HCT116 (cell line): Measurements from ENCODE around the gene SEC16A. TPM values are rescaled to one million over a fixed set of nuclear protein-coding genes. Genes with fewer than 3 reads are reported as not detected.

ENCODE experiments used
- ATAC-seq: fragments of 200-7000 bp; cut with Tn5 transposase; 2 replicates; pipeline ENCODE4 v1.9.1; 2020; ENCODE audit warnings: mild to moderate bottlenecking, moderate library complexity
- BruUV-seq: library from RNA; stranded (reverse); fragments of 400-500 nt; replicated peaks from 2 replicates; lab custom pipeline; 2021; lab: Mats Ljungman, UMichigan
- CTCF ChIA-PET: fragments of 300-600 bp; sonication (Branson Sonifier 250); formaldehyde crosslinking; loops from one replicate; lab custom pipeline; 2021; ENCODE audit warnings: antibody characterized with exemption; lab: Charles Lee
- POLR2A ChIA-PET: fragments of 300-600, 350-600 bp; sonication (Branson Sonifier 250); formaldehyde crosslinking; loops from one replicate; lab custom pipeline; 2021; ENCODE audit warnings: antibody characterized with exemption; lab: Charles Lee
- RAD21 ChIA-PET, 2 experiments: fragments of 300-600 bp; sonication (Branson Sonifier 250); formaldehyde crosslinking; loops; one replicate each; lab custom pipeline; 2023; ENCODE audit warnings: low total read pairs in 2 of 2; ENCODE audit not compliant: uncharacterized antibody in 2 of 2, unreplicated experiment in 2 of 2, low non-redundant PET in 1 of 2; lab: Charles Lee
- DNase-seq: peaks from one replicate; pipeline ENCODE4 v3.0.0-alpha.2; 2010; ENCODE audit warnings: low read depth, low spot score
- H2AFZ ChIP-seq: fragments of 200-600 bp; shearing (Covaris generic), sonication (generic); 2 replicates; pipeline ENCODE4 v1.6.1; 2017; ENCODE audit warnings: low read depth, mixed run types, mixed read lengths, antibody characterized with exemption, low read length; ENCODE audit not compliant: poor library complexity, severe bottlenecking
- H3K27ac ChIP-seq: 2 replicates; pipeline ENCODE4 v1.5.1; 2012; ENCODE audit warnings: low read depth, low read length
- H3K27me3 ChIP-seq: fragments of 200-600 bp; sonication (generic); 2 replicates; pipeline ENCODE4 v1.6.1; 2016; ENCODE audit warnings: mixed run types, low read length, mixed read lengths; ENCODE audit not compliant: insufficient read depth
- H3K36me3 ChIP-seq, 2 experiments: fragments of 200-500 bp in 1 of 2; fragments of 200-600 bp in 1 of 2; sonication (Bioruptor generic) in 1 of 2; sonication (generic) in 1 of 2; 2 replicates each; pipeline versions ENCODE4 v1.5.1 to v1.6.1; 2014 to 2016; ENCODE audit warnings: low read length in 2 of 2, inconsistent platforms in 1 of 2, mixed read lengths in 1 of 2, mixed run types in 1 of 2; ENCODE audit not compliant: insufficient read depth in 2 of 2, control insufficient read depth in 1 of 2
- H3K4me1 ChIP-seq, 2 experiments: fragments of 200-600 bp in 1 of 2; sonication (generic) in 1 of 2; 2 replicates each; pipeline versions ENCODE4 v1.5.1 to v1.6.1; 2012 to 2017; ENCODE audit warnings: low read length in 2 of 2, inconsistent platforms in 1 of 2, mild to moderate bottlenecking in 1 of 2, mixed read lengths in 1 of 2, mixed run types in 1 of 2, moderate library complexity in 1 of 2; ENCODE audit not compliant: insufficient read depth in 2 of 2, control insufficient read depth in 1 of 2
- H3K4me2 ChIP-seq: fragments of 200-600 bp; sonication (generic); 2 replicates; pipeline ENCODE4 v1.6.1; 2017; ENCODE audit warnings: mixed run types, low read length, mixed read lengths
- H3K4me3 ChIP-seq, 2 experiments: fragments of 200-600 bp in 1 of 2; sonication (generic) in 1 of 2; replicated peaks in 1 of 2; 2 replicates each; pipeline ENCODE4 v1.5.1; 2011 to 2016; ENCODE audit warnings: low read length in 2 of 2, control low read depth in 1 of 2, low read depth in 1 of 2, mild to moderate bottlenecking in 1 of 2, mixed read lengths in 1 of 2, mixed run types in 1 of 2
- H3K79me2 ChIP-seq: fragments of 200-600 bp; sonication (generic); 2 replicates; pipeline ENCODE4 v1.6.1; 2017; ENCODE audit warnings: mild to moderate bottlenecking, mixed run types, low read length, moderate library complexity, mixed read lengths; ENCODE audit not compliant: insufficient read depth
- H3K9ac ChIP-seq: fragments of 200-600 bp; sonication (generic); 2 replicates; pipeline ENCODE4 v1.6.1; 2016; ENCODE audit warnings: low read length, mixed read lengths
- H3K9me2 ChIP-seq: fragments of 200-600 bp; sonication (generic), shearing (Covaris generic); 2 replicates; pipeline ENCODE4 v1.6.1; 2017; ENCODE audit warnings: mixed run types, mild to moderate bottlenecking, moderate library complexity; ENCODE audit not compliant: insufficient read depth
- H3K9me3 ChIP-seq, 2 experiments: fragments of 200-500 bp in 1 of 2; fragments of 200-600 bp in 1 of 2; sonication (Bioruptor generic) in 1 of 2; sonication (generic) in 1 of 2; 2 replicates each; pipeline ENCODE4 v1.6.1; 2014 to 2017; ENCODE audit warnings: low read length in 2 of 2, mixed read lengths in 2 of 2, inconsistent platforms in 1 of 2, low read depth in 1 of 2, mild to moderate bottlenecking in 1 of 2, mixed run types in 1 of 2, moderate library complexity in 1 of 2; ENCODE audit not compliant: control insufficient read depth in 1 of 2, insufficient read depth in 1 of 2
- H4K20me1 ChIP-seq: fragments of 200-600 bp; sonication (generic), shearing (Covaris generic); 2 replicates; pipeline ENCODE4 v1.6.1; 2017; ENCODE audit warnings: mixed run types, mild to moderate bottlenecking, moderate library complexity; ENCODE audit not compliant: insufficient read depth
- CBX3 ChIP-seq: IDR thresholded peaks from 2 replicates; pipeline ENCODE4 v1.6.1; 2012; ENCODE audit warnings: low read depth
- CTCF ChIP-seq, 3 experiments: fragments of 200-600 bp in 1 of 3; sonication (generic) in 1 of 3; IDR thresholded peaks in 2 of 3; conservative IDR thresholded peaks in 1 of 3; 2 replicates each; pipeline ENCODE4 v1.5.1; 2012 to 2017; ENCODE audit warnings: low read depth in 2 of 3, low read length in 2 of 3, antibody characterized with exemption in 1 of 3, borderline replicate concordance in 1 of 3, control low read depth in 1 of 3, mild to moderate bottlenecking in 1 of 3, mixed read lengths in 1 of 3, mixed run types in 1 of 3, moderate library complexity in 1 of 3; ENCODE audit not compliant: insufficient read depth in 1 of 3
- EGR1 ChIP-seq: IDR thresholded peaks from 2 replicates; pipeline ENCODE4 v1.6.1; 2012; ENCODE audit warnings: low read depth
- POLR2AphosphoS5 ChIP-seq: IDR thresholded peaks from 2 replicates; pipeline ENCODE4 v1.6.1; 2011; ENCODE audit warnings: mild to moderate bottlenecking, low read depth, low read length, moderate library complexity
- SIN3A ChIP-seq: IDR thresholded peaks from 2 replicates; pipeline ENCODE4 v1.6.1; 2012; ENCODE audit warnings: low read depth
- SRF ChIP-seq: IDR thresholded peaks from 2 replicates; pipeline ENCODE4 v1.6.1; 2012; ENCODE audit warnings: low read depth
- TCF7L2 ChIP-seq: IDR thresholded peaks from 2 replicates; pipeline ENCODE4 v1.7.0; 2011; ENCODE audit warnings: borderline replicate concordance, inconsistent platforms; ENCODE audit not compliant: insufficient read depth, insufficient read length; ENCODE audit errors: extremely low read depth
- ZFX ChIP-seq: fragments of 450-650 bp; IDR thresholded peaks from 2 replicates; pipeline ENCODE4 v1.6.1; 2017
- ZNF274 ChIP-seq: fragments of 200-500 bp; sonication (Bioruptor generic); IDR thresholded peaks from 2 replicates; pipeline ENCODE4 v1.6.1; 2014; ENCODE audit warnings: mild to moderate bottlenecking, low read depth, low read length, inconsistent platforms
- intact Hi-C: fragments of 100-400 bp; cut with micrococcal nuclease; formaldehyde crosslinking; loops from 2 replicates; pipeline ENCODE4 v1.10.0; 2022
- total RNA-seq: library from RNA; stranded (reverse); gene quantifications from one replicate; pipeline ENCODE4 v1.2.1, GENCODE V29; 2021; ENCODE audit not compliant: unreplicated experiment

Gene SEC16A
- total RNA-seq, 1 experiment from 2014 or later: 49.8 TPM

GRCh38 chr9:136528716-136529341 is 46.0 kb upstream of the SEC16A start:
- ChIA-PET POLR2A (no interaction called here), CTCF (interaction anchor here (1.4 kb wide), 1 partner anchor 11 kb away, joined by 5 read pairs; no protein-coding TSS in a partner anchor), RAD21 (no interaction called here)
- peak overlapping the region; percentile 51; the same call in 1 of the 2 replicates for H3K27ac ChIP-seq
- no peak overlapping the region for H3K9ac ChIP-seq
- H3K4me2 ChIP-seq: peak overlapping the region; percentile 74
- H3K9me3 ChIP-seq: no peaks in the 10 kb centered on the region
- no peak for ATAC-seq
- H3K36me3 ChIP-seq: no peaks in the 10 kb centered on the region
- DNase-seq: no peak
- no peak overlapping the region for H3K4me3 ChIP-seq
- peaks cover 39 to 63% of the 10 kb centered on the region in 2 experiments for H3K4me1 ChIP-seq
- H3K79me2 ChIP-seq: peaks cover 52% of the 10 kb centered on the region
- no peaks in the 10 kb centered on the region for H3K9me2 ChIP-seq
- no TSS peak for BruUV-seq
- H2AFZ ChIP-seq: no peak overlapping the region
- intact Hi-C loops: no loop called here
- TF ChIP-seq EGR1 (no peak), SIN3A (no peak), CBX3 (no peak), TCF7L2 (no peak), SRF (no peak), CTCF (IDR thresholded peaks at IDR 0.05 in 2 of 3, conservative IDR thresholded peaks at IDR 0.05 in 1 of 3; ENCODE audit: borderline replicate concordance in 1 of 3, insufficient read depth in 1 of 3, low read depth in 2 of 3, low read length in 2 of 3) (no peak), ZFX (no peak), ZNF274 (no peak), POLR2AphosphoS5 (no peak)
- H4K20me1 ChIP-seq: no peaks in the 10 kb centered on the region
- no peaks in the 10 kb centered on the region for H3K27me3 ChIP-seq
